Mesendoderm (in vitro differentiated cells): ENCODE data around the gene AGAP1.

ENCODE experiments used
- DNase-seq: peaks from one replicate; pipeline ENCODE4 v3.0.0; 2013
- H2AK5ac ChIP-seq: 2 replicates; pipeline ENCODE4 v1.6.1; 2013; ENCODE audit warnings: low read length, inconsistent platforms
- H2BK120ac ChIP-seq: 2 replicates; pipeline ENCODE4 v1.6.1; 2013; ENCODE audit warnings: low read depth, mild to moderate bottlenecking, low read length, moderate library complexity, mixed read lengths
- H2BK15ac ChIP-seq: replicated peaks from 2 replicates; pipeline ENCODE4 v1.6.1; 2013; ENCODE audit warnings: low read depth, mild to moderate bottlenecking, moderate library complexity
- H2BK5ac ChIP-seq: 2 replicates; pipeline ENCODE4 v1.6.1; 2013; ENCODE audit warnings: low read length, inconsistent platforms
- H3K18ac ChIP-seq: 2 replicates; pipeline ENCODE4 v1.6.1; 2013; ENCODE audit warnings: mild to moderate bottlenecking, low read length, mixed read lengths
- H3K23ac ChIP-seq: one replicate; pipeline ENCODE4 v1.6.1; 2013; ENCODE audit warnings: low read length
- H3K27ac ChIP-seq: 2 replicates; pipeline ENCODE4 v1.5.1; 2013; ENCODE audit warnings: low read depth, mild to moderate bottlenecking, inconsistent platforms, low read length, moderate library complexity
- H3K27me3 ChIP-seq: 2 replicates; pipeline ENCODE4 v1.6.1; 2013; ENCODE audit warnings: low read length, control low read depth, mild to moderate bottlenecking, inconsistent platforms; ENCODE audit not compliant: insufficient read depth, poor library complexity
- H3K36me3 ChIP-seq: 2 replicates; pipeline ENCODE4 v1.6.1; 2013; ENCODE audit warnings: low read length, inconsistent platforms; ENCODE audit not compliant: control insufficient read depth, insufficient read depth
- H3K4ac ChIP-seq: one replicate; pipeline ENCODE4 v1.6.1; 2013; ENCODE audit warnings: low read depth, mild to moderate bottlenecking, low read length, moderate library complexity
- H3K4me1 ChIP-seq: 2 replicates; pipeline ENCODE4 v1.6.1; 2013; ENCODE audit warnings: low read depth, low read length, inconsistent platforms; ENCODE audit not compliant: control insufficient read depth
- H3K4me2 ChIP-seq: 2 replicates; pipeline ENCODE4 v1.6.1; 2013; ENCODE audit warnings: low read length
- H3K4me3 ChIP-seq: 2 replicates; pipeline ENCODE4 v1.5.1; 2013; ENCODE audit warnings: mild to moderate bottlenecking, low read length
- H3K56ac ChIP-seq: one replicate; pipeline ENCODE4 v1.6.1; 2013; ENCODE audit warnings: low read length
- H3K79me1 ChIP-seq: 2 replicates; pipeline ENCODE4 v1.6.1; 2013; ENCODE audit warnings: low read length, inconsistent platforms
- H3K79me2 ChIP-seq: 2 replicates; pipeline ENCODE4 v1.6.1; 2013; ENCODE audit warnings: mild to moderate bottlenecking, low read length; ENCODE audit not compliant: control insufficient read depth, insufficient read depth
- H3K9ac ChIP-seq: 2 replicates; pipeline ENCODE4 v1.6.1; 2013; ENCODE audit warnings: low read length, inconsistent platforms
- H4K5ac ChIP-seq: one replicate; pipeline ENCODE4 v1.6.1; 2013; ENCODE audit warnings: low read length
- H4K8ac ChIP-seq: one replicate; pipeline ENCODE4 v1.6.1; 2013; ENCODE audit warnings: low read depth, mild to moderate bottlenecking, control low read depth, low read length, moderate library complexity
- WGBS: extraction: QIAGEN DNeasy Blood & Tissue Kit; methylation state at CpG from one replicate; pipeline ENCODE4 v1.1.7; 2013; ENCODE audit warnings: low lambda C conversion rate, missing lambda C conversion rate; ENCODE audit not compliant: insufficient coverage; ENCODE audit errors: extremely low coverage; 5-methylcytosine and 5-hydroxymethylcytosine counted together

Gene AGAP1

DNA sequence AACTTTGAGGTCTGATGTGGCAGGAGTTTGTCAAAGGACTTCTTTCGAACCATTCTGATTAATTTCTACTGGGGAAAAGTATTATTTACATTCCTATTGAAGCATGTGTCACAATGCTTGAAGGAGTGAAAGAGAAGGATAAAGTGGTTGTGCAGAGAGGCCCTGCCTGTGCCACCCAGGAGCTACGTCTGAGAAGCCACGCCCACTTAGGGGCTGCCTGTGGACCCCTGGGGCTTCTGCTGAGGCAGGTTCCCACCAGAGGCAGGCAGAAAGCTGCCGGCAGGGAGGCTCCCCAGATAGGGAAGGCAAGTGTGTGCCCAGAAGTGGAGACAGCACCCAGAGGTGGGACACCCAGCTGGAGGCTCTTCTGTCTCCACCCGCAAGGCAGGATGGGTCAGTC, 627.0 kb downstream of the AGAP1 start:
- no peak for DNase-seq
- no peak overlapping the region for H3K9ac ChIP-seq
- no peak overlapping the region for H3K4me3 ChIP-seq
- no peak overlapping the region for H2BK5ac ChIP-seq
- no peak overlapping the region for H3K4ac ChIP-seq
- H2AK5ac ChIP-seq: no peak overlapping the region
- no peak overlapping the region for H3K23ac ChIP-seq
- no peak overlapping the region for H4K8ac ChIP-seq
- H3K79me2 ChIP-seq: no peaks in the 10 kb centered on the region
- H3K56ac ChIP-seq: no peak overlapping the region
- H3K4me1 ChIP-seq: no peaks in the 10 kb centered on the region
- H3K36me3 ChIP-seq: no peaks in the 10 kb centered on the region
- H3K27ac ChIP-seq: no peak overlapping the region
- no CpG with 5 or more reads among the region's 5 CpGs for WGBS
- no peak overlapping the region for H3K18ac ChIP-seq
- no peak overlapping the region for H4K5ac ChIP-seq
- peaks cover 2% of the 10 kb centered on the region for H3K27me3 ChIP-seq
- H3K4me2 ChIP-seq: no peak overlapping the region
- no peak overlapping the region for H2BK120ac ChIP-seq
- H3K79me1 ChIP-seq: no peaks in the 10 kb centered on the region
- H2BK15ac ChIP-seq: no peak overlapping the region

- Histone ChIP-seq H3K79me2 (no peaks in the 10 kb centered on the region), H3K56ac (no peak overlapping the region), H3K4me2 (no peak overlapping the region), H2BK5ac (no peak overlapping the region), H2BK120ac (no peak overlapping the region), H3K4me3 (no peak overlapping the region), H3K9ac (no peak overlapping the region), H2AK5ac (no peak overlapping the region), H3K36me3 (no peaks in the 10 kb centered on the region), H3K79me1 (no peaks in the 10 kb centered on the region), H4K5ac (no peak overlapping the region), H2BK15ac (no peak overlapping the region), H3K4ac (no peak overlapping the region), H3K27me3 (peaks cover 2% of the 10 kb centered on the region), H3K27ac (no peak overlapping the region), H3K18ac (no peak overlapping the region), H3K4me1 (no peaks in the 10 kb centered on the region), H4K8ac (no peak overlapping the region), H3K23ac (no peak overlapping the region)
- DNase-seq: no peak
- no CpG with 5 or more reads among the region's 7 CpGs for WGBS
These were observed 627.7 kb downstream of the AGAP1 start for GRCh38 chr2:236121546-236121945.

- Histone ChIP-seq H2BK120ac (no peak overlapping the region), H3K18ac (no peak overlapping the region), H3K27ac (no peak overlapping the region), H3K79me1 (no peaks in the 10 kb centered on the region), H3K4ac (no peak overlapping the region), H3K9ac (no peak overlapping the region), H3K36me3 (no peaks in the 10 kb centered on the region), H3K79me2 (no peaks in the 10 kb centered on the region), H3K56ac (no peak overlapping the region), H2AK5ac (no peak overlapping the region), H4K8ac (no peak overlapping the region), H3K23ac (no peak overlapping the region), H2BK5ac (no peak overlapping the region), H3K4me1 (no peaks in the 10 kb centered on the region), H4K5ac (no peak overlapping the region), H3K4me2 (no peak overlapping the region), H3K4me3 (no peak overlapping the region), H3K27me3 (peaks cover 2% of the 10 kb centered on the region), H2BK15ac (no peak overlapping the region)
- no CpG with 5 or more reads among the region's 3 CpGs for WGBS
- DNase-seq: no peak
These were observed 628.4 kb downstream of the AGAP1 start for GRCh38 chr2:236122236-236122635.

GRCh38 chr2:236123716-236124115, 629.9 kb downstream of the AGAP1 start:
- no peaks in the 10 kb centered on the region for H3K27me3 ChIP-seq
- H3K4me3 ChIP-seq: no peak overlapping the region
- no peaks in the 10 kb centered on the region for H3K36me3 ChIP-seq

GRCh38 chr2:236124182-236124893, 630.5 kb downstream of the AGAP1 start:
- WGBS: no CpG with 5 or more reads among the region's 30 CpGs
- Histone ChIP-seq H2BK120ac (no peak overlapping the region), H3K27me3 (no peaks in the 10 kb centered on the region), H3K4me1 (no peaks in the 10 kb centered on the region), H2BK5ac (no peak overlapping the region), H3K27ac (no peak overlapping the region), H3K18ac (no peak overlapping the region), H4K5ac (no peak overlapping the region), H3K4ac (no peak overlapping the region), H3K56ac (no peak overlapping the region), H3K36me3 (no peaks in the 10 kb centered on the region), H2BK15ac (no peak overlapping the region), H4K8ac (no peak overlapping the region), H3K79me1 (no peaks in the 10 kb centered on the region), H2AK5ac (no peak overlapping the region), H3K4me2 (no peak overlapping the region), H3K23ac (no peak overlapping the region), H3K4me3 (no peak overlapping the region), H3K9ac (no peak overlapping the region), H3K79me2 (no peaks in the 10 kb centered on the region)
- DNase-seq: no peak

More at GRCh38 chr2:236123716-236124115, 629.9 kb downstream of the AGAP1 start:
- Histone ChIP-seq H3K4me2 (no peak overlapping the region), H3K23ac (no peak overlapping the region), H3K79me1 (no peaks in the 10 kb centered on the region), H2BK120ac (no peak overlapping the region), H3K4ac (no peak overlapping the region), H2AK5ac (no peak overlapping the region), H3K18ac (no peak overlapping the region), H2BK15ac (no peak overlapping the region), H4K8ac (no peak overlapping the region), H4K5ac (no peak overlapping the region), H3K56ac (no peak overlapping the region), H3K9ac (no peak overlapping the region), H3K27ac (no peak overlapping the region), H3K79me2 (no peaks in the 10 kb centered on the region), H2BK5ac (no peak overlapping the region), H3K4me1 (no peaks in the 10 kb centered on the region)
- no peak for DNase-seq
- no CpG with 5 or more reads among the region's 19 CpGs for WGBS

DNA sequence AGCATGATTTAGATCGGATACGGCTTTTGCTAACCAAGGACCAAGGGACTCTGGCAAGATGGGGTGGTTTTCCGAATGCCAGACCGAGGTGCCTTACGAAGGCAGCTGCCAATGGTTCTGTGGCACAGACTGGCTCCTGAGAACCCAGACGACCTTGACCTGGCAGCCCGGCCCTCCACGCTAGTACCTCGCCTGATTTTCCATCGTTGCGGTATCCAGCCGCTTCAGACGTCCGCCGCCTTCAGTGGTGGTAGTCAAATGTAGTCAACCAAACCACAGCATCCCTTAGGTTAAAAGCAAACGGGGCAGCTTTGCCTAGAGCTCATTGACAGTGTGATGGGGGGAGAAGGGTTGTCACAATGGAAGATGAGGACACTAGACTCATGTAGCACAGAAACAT, 631.7 kb downstream of the AGAP1 start:
- no peaks in the 10 kb centered on the region for H3K27me3 ChIP-seq
- no peak for DNase-seq
- no peak overlapping the region for H3K4ac ChIP-seq
- H3K4me2 ChIP-seq: no peak overlapping the region
- no peak overlapping the region for H3K9ac ChIP-seq
- H3K18ac ChIP-seq: no peak overlapping the region
- H3K79me2 ChIP-seq: no peaks in the 10 kb centered on the region
- no peak overlapping the region for H3K23ac ChIP-seq
- H2BK15ac ChIP-seq: no peak overlapping the region
- H2AK5ac ChIP-seq: no peak overlapping the region
- no peak overlapping the region for H2BK5ac ChIP-seq
- H4K8ac ChIP-seq: no peak overlapping the region
- H3K56ac ChIP-seq: no peak overlapping the region
- no peak overlapping the region for H2BK120ac ChIP-seq
- no peak overlapping the region for H4K5ac ChIP-seq
- H3K4me3 ChIP-seq: no peak overlapping the region
- WGBS: no CpG with 5 or more reads among the region's 16 CpGs
- no peaks in the 10 kb centered on the region for H3K79me1 ChIP-seq
- no peaks in the 10 kb centered on the region for H3K4me1 ChIP-seq
- no peak overlapping the region for H3K27ac ChIP-seq
- H3K36me3 ChIP-seq: no peaks in the 10 kb centered on the region
